Neural cell (in vitro differentiated cells): Measurements from ENCODE around the gene SH3PXD2A. TPM values are rescaled to one million over a fixed set of nuclear protein-coding genes. Genes with fewer than 3 reads are reported as not detected.

Experiments
- H2AFZ ChIP-seq: fragments of 200-600, 300-800 bp; sonication (generic), shearing (Covaris generic); 2 replicates; pipeline ENCODE4 v1.6.0; 2014; ENCODE audit warnings: low read depth, mild to moderate bottlenecking, antibody characterized with exemption, low read length, moderate library complexity
- H3F3A ChIP-seq: fragments of 200-600 bp; shearing (Covaris generic); 2 replicates; pipeline ENCODE4 v1.6.1; 2016; ENCODE audit warnings: mild to moderate bottlenecking, moderate library complexity, mixed read lengths, antibody characterized with exemption, low read length; ENCODE audit not compliant: insufficient read depth, poor library complexity, severe bottlenecking
- H3K27ac ChIP-seq: fragments of 200-600, 300-800 bp; sonication (generic), shearing (Covaris generic); 2 replicates; pipeline ENCODE4 v1.5.1; 2014; ENCODE audit warnings: mild to moderate bottlenecking, low read length, moderate library complexity
- H3K27me3 ChIP-seq: fragments of 300-800, 200-600 bp; sonication (generic), shearing (Covaris generic); 2 replicates; pipeline ENCODE4 v1.6.0; 2014; ENCODE audit warnings: mild to moderate bottlenecking, low read depth, low read length, moderate library complexity; ENCODE audit not compliant: insufficient read depth
- H3K36me3 ChIP-seq: fragments of 300-800, 200-600 bp; sonication (generic), shearing (Covaris generic); 2 replicates; pipeline ENCODE4 v1.5.1; 2014; ENCODE audit warnings: mild to moderate bottlenecking, antibody characterized with exemption, low read length, moderate library complexity; ENCODE audit not compliant: insufficient read depth
- H3K4me2 ChIP-seq: fragments of 300-800, 200-600 bp; sonication (generic), shearing (Covaris generic); 2 replicates; pipeline ENCODE4 v1.6.0; 2014; ENCODE audit warnings: mild to moderate bottlenecking, low read length
- H3K4me3 ChIP-seq: fragments of 300-800, 200-600 bp; sonication (generic), shearing (Covaris generic); 2 replicates; pipeline ENCODE4 v1.5.1; 2014; ENCODE audit warnings: mild to moderate bottlenecking, low read length, moderate library complexity
- H3K79me2 ChIP-seq: fragments of 200-600 bp; shearing (Covaris generic); replicated peaks from 2 replicates; pipeline ENCODE4 v1.6.0; 2014; ENCODE audit warnings: mild to moderate bottlenecking, low read length, moderate library complexity; ENCODE audit not compliant: insufficient read depth
- H3K9ac ChIP-seq: fragments of 300-800, 200-600 bp; sonication (generic), shearing (Covaris generic); 2 replicates; pipeline ENCODE4 v1.6.1; 2016; ENCODE audit warnings: mild to moderate bottlenecking, low read length, mixed read lengths
- H3K9me2 ChIP-seq: fragments of 200-600 bp; shearing (Covaris generic); 2 replicates; pipeline ENCODE4 v1.6.1; 2016; ENCODE audit warnings: mild to moderate bottlenecking, low read length, mixed read lengths; ENCODE audit not compliant: insufficient read depth
- H3K9me3 ChIP-seq: fragments of 200-600, 300-800 bp; sonication (generic), shearing (Covaris generic); 2 replicates; pipeline ENCODE4 v1.6.1; 2016; ENCODE audit warnings: mild to moderate bottlenecking, mixed run types, low read length, moderate library complexity, mixed read lengths
- H4K20me1 ChIP-seq: fragments of 200-600 bp; shearing (Covaris generic); 2 replicates; pipeline ENCODE4 v1.6.1; 2016; ENCODE audit warnings: mild to moderate bottlenecking, mixed run types; ENCODE audit not compliant: insufficient read depth
- EP300 ChIP-seq: fragments of 450-650 bp; conservative IDR thresholded peaks from 2 replicates; pipeline ENCODE4 v1.6.1; 2014; ENCODE audit warnings: antibody characterized with exemption, mild to moderate bottlenecking, moderate library complexity; ENCODE audit not compliant: poor library complexity, severe bottlenecking
- EZH2 ChIP-seq: fragments of 200-600, 300-800 bp; shearing (Covaris generic), sonication (generic); IDR thresholded peaks from 2 replicates; pipeline ENCODE4 v1.6.1; 2014; ENCODE audit warnings: antibody characterized with exemption, low read length, borderline replicate concordance, mild to moderate bottlenecking; ENCODE audit not compliant: insufficient read depth, poor library complexity, severe bottlenecking
- MXI1 ChIP-seq: fragments of 450-650 bp; conservative IDR thresholded peaks from 2 replicates; pipeline ENCODE4 v1.6.1; 2014; ENCODE audit warnings: antibody characterized with exemption, mild to moderate bottlenecking; ENCODE audit not compliant: poor library complexity, severe bottlenecking
- POLR2AphosphoS5 ChIP-seq: IDR thresholded peaks from 2 replicates; pipeline ENCODE4 v1.6.1; 2012
- RAD21 ChIP-seq: fragments of 450-650 bp; conservative IDR thresholded peaks from 2 replicates; pipeline ENCODE4 v1.6.1; 2014; ENCODE audit warnings: antibody characterized with exemption, mild to moderate bottlenecking, moderate library complexity
- SMC3 ChIP-seq: fragments of 450-650 bp; conservative IDR thresholded peaks from 2 replicates; pipeline ENCODE4 v1.6.1; 2014; ENCODE audit warnings: antibody characterized with exemption, mild to moderate bottlenecking, moderate library complexity; ENCODE audit not compliant: poor library complexity
- TAF1 ChIP-seq: IDR thresholded peaks from 2 replicates; pipeline ENCODE4 v1.6.1; 2012; ENCODE audit warnings: low read depth
- polyA plus RNA-seq: library from polyadenylated mRNA; depleted of rRNA; stranded (reverse); fragments of >200 nt; gene quantifications from 2 replicates; pipeline ENCODE4 v1.2.3, GENCODE V29; 2014
- TF ChIP-seq, protein P1 (sequence below): fragments of 450-650 bp; IDR thresholded peaks from 2 replicates; pipeline ENCODE4 v1.5.1; 2014; ENCODE audit warnings: antibody characterized with exemption, mild to moderate bottlenecking, moderate library complexity; ENCODE audit not compliant: poor library complexity, severe bottlenecking
- TF ChIP-seq, protein P2 (sequence below): IDR thresholded peaks from 2 replicates; pipeline ENCODE4 v1.6.1; 2012; ENCODE audit warnings: borderline replicate concordance

SH3PXD2A gene
- polyA plus RNA-seq, 1 donor from 2014 or later: 5.2 TPM

DNA sequence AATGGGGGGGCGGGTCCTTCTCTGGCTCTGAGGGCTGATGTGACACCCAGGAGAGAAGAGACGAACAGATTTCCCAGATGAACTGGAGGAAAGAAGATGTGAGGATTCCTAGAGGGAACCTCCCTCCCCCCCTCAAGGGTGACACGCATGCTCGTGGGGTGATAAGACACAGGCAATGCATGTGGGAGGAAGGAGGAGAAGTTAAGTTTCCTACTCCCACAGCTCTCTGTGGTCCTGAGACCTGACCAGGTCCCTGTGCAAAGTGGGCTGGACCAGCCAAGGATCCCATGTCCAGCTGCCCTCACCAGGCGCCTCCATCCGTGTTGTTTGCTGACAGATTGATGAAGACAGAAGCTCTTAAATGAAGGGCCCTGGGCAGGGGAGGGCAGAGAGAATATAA, 112.6 kb downstream of the SH3PXD2A start:
- Histone ChIP-seq H3K9me3 (no peaks in the 10 kb centered on the region), H4K20me1 (no peaks in the 10 kb centered on the region), H3K27ac (no peak overlapping the region), H3K9ac (no peak overlapping the region), H2AFZ (no peak overlapping the region), H3K27me3 (no peaks in the 10 kb centered on the region), H3K4me2 (no peak overlapping the region), H3K79me2 (no peaks in the 10 kb centered on the region), H3F3A (no peaks in the 10 kb centered on the region), H3K4me3 (no peak overlapping the region), H3K9me2 (no peaks in the 10 kb centered on the region), H3K36me3 (no peaks in the 10 kb centered on the region)
- no peak for TF ChIP-seq EP300

DNA sequence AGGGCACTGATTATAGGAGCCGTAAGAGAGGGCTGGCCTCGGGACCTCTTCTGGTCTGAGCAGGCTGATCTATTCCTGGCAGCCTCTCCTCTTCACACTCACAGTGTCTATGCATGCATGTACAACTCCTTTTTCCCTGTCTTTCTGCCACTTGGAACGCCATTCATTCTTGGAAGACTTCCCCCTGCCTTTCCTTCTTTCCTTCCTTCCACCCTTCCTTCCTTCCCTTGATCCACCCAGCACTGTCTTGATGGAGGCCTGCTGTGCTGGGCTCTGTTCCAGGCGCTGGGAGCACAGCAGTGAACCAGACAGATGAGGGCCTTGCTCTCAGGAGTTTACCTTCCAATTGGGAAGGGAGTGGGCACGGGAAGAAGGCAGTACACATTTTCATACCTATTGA, 114.8 kb downstream of the SH3PXD2A start:
- Histone ChIP-seq H3K4me2 (no peak overlapping the region), H3K79me2 (no peaks in the 10 kb centered on the region), H3F3A (no peaks in the 10 kb centered on the region), H3K9me2 (no peaks in the 10 kb centered on the region), H4K20me1 (no peaks in the 10 kb centered on the region), H3K9me3 (no peaks in the 10 kb centered on the region), H3K27ac (no peak overlapping the region), H2AFZ (no peak overlapping the region), H3K9ac (no peak overlapping the region), H3K4me3 (no peak overlapping the region), H3K27me3 (no peaks in the 10 kb centered on the region), H3K36me3 (no peaks in the 10 kb centered on the region)
- TF ChIP-seq POLR2AphosphoS5 (no peak), TAF1 (no peak), EP300 (no peak), EZH2 (no peak), SMC3 (no peak), MXI1 (no peak)
- TF ChIP-seq, protein P1, sequence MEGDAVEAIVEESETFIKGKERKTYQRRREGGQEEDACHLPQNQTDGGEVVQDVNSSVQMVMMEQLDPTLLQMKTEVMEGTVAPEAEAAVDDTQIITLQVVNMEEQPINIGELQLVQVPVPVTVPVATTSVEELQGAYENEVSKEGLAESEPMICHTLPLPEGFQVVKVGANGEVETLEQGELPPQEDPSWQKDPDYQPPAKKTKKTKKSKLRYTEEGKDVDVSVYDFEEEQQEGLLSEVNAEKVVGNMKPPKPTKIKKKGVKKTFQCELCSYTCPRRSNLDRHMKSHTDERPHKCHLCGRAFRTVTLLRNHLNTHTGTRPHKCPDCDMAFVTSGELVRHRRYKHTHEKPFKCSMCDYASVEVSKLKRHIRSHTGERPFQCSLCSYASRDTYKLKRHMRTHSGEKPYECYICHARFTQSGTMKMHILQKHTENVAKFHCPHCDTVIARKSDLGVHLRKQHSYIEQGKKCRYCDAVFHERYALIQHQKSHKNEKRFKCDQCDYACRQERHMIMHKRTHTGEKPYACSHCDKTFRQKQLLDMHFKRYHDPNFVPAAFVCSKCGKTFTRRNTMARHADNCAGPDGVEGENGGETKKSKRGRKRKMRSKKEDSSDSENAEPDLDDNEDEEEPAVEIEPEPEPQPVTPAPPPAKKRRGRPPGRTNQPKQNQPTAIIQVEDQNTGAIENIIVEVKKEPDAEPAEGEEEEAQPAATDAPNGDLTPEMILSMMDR: no peak
- TF ChIP-seq, protein P2, sequence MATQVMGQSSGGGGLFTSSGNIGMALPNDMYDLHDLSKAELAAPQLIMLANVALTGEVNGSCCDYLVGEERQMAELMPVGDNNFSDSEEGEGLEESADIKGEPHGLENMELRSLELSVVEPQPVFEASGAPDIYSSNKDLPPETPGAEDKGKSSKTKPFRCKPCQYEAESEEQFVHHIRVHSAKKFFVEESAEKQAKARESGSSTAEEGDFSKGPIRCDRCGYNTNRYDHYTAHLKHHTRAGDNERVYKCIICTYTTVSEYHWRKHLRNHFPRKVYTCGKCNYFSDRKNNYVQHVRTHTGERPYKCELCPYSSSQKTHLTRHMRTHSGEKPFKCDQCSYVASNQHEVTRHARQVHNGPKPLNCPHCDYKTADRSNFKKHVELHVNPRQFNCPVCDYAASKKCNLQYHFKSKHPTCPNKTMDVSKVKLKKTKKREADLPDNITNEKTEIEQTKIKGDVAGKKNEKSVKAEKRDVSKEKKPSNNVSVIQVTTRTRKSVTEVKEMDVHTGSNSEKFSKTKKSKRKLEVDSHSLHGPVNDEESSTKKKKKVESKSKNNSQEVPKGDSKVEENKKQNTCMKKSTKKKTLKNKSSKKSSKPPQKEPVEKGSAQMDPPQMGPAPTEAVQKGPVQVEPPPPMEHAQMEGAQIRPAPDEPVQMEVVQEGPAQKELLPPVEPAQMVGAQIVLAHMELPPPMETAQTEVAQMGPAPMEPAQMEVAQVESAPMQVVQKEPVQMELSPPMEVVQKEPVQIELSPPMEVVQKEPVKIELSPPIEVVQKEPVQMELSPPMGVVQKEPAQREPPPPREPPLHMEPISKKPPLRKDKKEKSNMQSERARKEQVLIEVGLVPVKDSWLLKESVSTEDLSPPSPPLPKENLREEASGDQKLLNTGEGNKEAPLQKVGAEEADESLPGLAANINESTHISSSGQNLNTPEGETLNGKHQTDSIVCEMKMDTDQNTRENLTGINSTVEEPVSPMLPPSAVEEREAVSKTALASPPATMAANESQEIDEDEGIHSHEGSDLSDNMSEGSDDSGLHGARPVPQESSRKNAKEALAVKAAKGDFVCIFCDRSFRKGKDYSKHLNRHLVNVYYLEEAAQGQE: no peak

DNA sequence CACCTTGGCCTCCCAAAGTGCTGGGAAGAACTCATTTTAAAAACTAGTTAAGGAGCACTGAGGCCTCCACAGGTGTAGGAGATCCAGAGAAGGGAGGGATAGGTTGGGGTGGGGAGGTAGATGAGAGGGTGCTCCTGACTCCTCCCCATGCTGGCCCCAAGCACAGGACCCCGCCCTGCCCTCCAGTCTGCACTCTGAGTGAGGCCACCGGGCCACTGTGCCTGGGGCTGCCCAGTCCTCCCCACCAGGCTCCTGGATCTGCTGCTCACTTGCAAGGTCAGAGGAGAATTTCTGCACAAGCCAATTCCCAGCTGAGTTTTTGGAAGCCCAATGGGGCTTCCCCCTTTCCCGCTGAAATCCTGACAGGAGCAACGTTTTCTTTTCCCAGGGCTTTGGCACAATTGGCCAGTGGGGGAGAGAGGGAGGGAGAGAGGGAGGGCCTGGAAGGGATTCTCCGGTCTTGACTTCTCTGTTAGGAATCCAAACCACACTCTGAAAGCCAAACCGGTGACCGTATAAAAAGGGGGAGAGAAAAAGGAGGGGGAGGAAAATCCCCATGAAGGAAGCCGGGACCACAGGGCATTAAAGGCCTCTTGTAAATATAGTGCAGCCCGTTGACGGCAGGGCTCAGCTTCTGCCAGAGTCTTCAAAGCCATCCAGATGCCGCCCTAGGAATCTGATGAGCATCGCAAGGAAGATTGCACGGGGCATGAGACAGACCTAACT, 116.2 kb downstream of the SH3PXD2A start:
- Histone ChIP-seq H4K20me1 (no peaks in the 10 kb centered on the region), H3K36me3 (no peaks in the 10 kb centered on the region), H3K27me3 (no peaks in the 10 kb centered on the region), H2AFZ (no peak overlapping the region), H3K9me3 (no peaks in the 10 kb centered on the region), H3F3A (no peaks in the 10 kb centered on the region), H3K79me2 (no peaks in the 10 kb centered on the region), H3K9me2 (no peaks in the 10 kb centered on the region), H3K4me2 (no peak overlapping the region), H3K4me3 (no peak overlapping the region), H3K27ac (no peak overlapping the region), H3K9ac (no peak overlapping the region)
- no peak for TF ChIP-seq TAF1
- TF ChIP-seq MXI1: no peak
- TF ChIP-seq, protein P2: no peak
- TF ChIP-seq RAD21: no peak
- no peak for TF ChIP-seq POLR2AphosphoS5
- TF ChIP-seq EZH2: no peak
- TF ChIP-seq, protein P1: no peak
- no peak for TF ChIP-seq SMC3
- no peak for TF ChIP-seq EP300
